D721Med (cell line): ENCODE measurements around the gene RYR2.

Source experiments
- DNase-seq: peaks from one replicate; pipeline ENCODE4 v3.0.0; 2011; ENCODE audit warnings: low spot score; ENCODE audit not compliant: insufficient read length
- FAIRE-seq: peaks from 2 replicates; lab custom pipeline; 2011; peaks lifted over from hg19 to GRCh38; lab: Jason Lieb, UNC
- TF ChIP-seq, protein P1 (sequence below): IDR thresholded peaks from 2 replicates; pipeline ENCODE4 v1.5.1; 2012; ENCODE audit warnings: mild to moderate bottlenecking, control low read depth; ENCODE audit not compliant: insufficient read depth; ENCODE audit errors: missing control alignments

The RYR2 gene

GRCh38 chr1:237171454-237172117 is 129.6 kb downstream of the RYR2 start:
- FAIRE-seq (no peak), DNase-seq (no peak)
- TF ChIP-seq, protein P1, sequence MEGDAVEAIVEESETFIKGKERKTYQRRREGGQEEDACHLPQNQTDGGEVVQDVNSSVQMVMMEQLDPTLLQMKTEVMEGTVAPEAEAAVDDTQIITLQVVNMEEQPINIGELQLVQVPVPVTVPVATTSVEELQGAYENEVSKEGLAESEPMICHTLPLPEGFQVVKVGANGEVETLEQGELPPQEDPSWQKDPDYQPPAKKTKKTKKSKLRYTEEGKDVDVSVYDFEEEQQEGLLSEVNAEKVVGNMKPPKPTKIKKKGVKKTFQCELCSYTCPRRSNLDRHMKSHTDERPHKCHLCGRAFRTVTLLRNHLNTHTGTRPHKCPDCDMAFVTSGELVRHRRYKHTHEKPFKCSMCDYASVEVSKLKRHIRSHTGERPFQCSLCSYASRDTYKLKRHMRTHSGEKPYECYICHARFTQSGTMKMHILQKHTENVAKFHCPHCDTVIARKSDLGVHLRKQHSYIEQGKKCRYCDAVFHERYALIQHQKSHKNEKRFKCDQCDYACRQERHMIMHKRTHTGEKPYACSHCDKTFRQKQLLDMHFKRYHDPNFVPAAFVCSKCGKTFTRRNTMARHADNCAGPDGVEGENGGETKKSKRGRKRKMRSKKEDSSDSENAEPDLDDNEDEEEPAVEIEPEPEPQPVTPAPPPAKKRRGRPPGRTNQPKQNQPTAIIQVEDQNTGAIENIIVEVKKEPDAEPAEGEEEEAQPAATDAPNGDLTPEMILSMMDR, result no peak

- DNase-seq (no peak), FAIRE-seq (no peak)
- TF ChIP-seq, protein P1, result no peak
Observed at GRCh38 chr1:237172118-237172485, 130.1 kb downstream of the RYR2 start.

DNA sequence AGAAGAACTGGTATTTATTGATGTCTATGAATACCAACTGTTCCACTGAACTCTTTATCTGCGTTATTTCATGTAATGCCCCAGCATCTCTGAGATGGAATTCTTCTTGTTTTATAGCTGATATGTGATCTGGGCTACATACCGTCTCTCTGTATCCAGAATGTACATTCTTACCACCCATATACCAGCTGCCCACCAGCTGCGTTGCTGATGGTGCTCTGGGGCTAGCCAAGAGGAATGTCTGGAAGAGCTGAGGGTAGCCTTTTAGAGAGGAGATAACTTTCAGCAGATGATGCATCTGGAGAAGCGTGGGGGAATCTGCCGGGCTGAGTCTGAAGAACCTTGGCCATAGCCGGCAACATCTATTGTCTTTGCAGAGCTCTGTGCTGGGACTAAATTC is 137.5 kb downstream of the RYR2 start:
- TF ChIP-seq, protein P1, result no peak
- FAIRE-seq (no peak), DNase-seq (no peak)

DNA sequence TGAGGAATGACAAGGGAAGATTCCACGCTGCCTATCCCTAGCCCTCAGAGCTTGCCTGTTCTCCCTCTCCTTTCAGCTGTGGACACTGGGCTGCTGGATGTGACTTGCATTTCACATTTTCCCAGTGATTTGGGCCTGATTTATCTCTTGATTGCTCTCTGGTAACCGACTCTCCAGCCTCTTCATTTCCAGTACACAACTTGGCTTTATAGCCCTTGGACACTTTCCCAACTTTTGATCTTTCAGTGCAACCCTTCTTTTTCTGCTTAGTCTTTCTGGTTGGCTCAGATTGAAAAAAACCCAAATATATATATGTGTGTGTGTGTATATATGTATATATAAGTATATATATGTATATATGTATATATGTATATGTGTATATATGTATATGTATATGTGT is 138.3 kb downstream of the RYR2 start:
- TF ChIP-seq, protein P1, result no peak
- FAIRE-seq (no peak), DNase-seq (no peak)

DNA sequence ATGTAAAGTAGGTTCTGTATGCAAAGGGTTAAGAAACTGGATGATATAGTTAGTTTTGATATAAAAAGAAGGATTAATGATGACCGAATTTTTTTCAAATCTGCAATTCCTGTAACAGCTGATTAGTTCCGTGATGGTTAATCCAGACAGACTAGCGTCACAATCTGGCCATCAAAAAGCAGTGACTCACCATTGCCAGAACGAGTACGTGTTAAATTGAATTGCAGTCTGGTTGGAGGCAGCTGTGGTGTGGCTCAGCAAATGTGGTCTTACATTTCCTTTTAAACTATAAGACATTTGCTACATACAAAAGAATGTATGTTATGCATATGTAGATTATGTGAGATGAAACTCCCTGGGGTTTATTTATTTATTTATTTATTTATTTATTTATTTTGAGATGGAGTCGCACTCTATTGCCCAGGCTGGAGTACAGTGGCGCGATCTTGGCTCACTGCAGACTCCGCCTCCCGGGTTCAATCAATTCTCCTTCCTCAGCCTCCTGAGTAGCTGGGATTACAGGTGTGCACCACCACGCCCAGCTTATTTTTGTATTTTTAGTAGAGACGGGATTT is 139.8 kb downstream of the RYR2 start:
- FAIRE-seq (peak; percentile 41), DNase-seq (no peak)
- TF ChIP-seq, protein P1, result no peak

GRCh38 chr1:237183963-237184540 is 142.1 kb downstream of the RYR2 start:
- DNase-seq (no peak), FAIRE-seq (peak; percentile 70)
- TF ChIP-seq, protein P1, result no peak

DNA sequence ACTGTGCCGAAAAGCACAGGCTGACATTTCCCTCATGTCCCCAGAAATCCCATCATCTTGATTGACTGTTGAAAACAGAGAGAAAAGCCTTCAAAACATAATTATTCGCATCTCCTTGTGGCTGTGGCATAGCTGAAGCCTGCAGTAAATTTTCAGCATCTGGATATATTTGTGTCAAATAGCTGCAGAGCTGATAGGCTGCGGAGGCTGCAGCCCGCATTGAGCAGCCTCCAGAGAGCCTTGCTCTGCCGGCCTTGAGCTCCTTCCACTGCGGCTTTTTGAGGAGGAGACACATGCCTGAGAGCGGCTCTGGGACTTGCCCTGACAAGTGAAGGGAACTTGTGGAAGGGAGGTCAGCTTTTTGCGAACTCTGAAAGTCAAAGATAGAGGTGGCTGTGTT is 144.7 kb downstream of the RYR2 start:
- no peak for FAIRE-seq
- no peak for DNase-seq
- TF ChIP-seq, protein P1, result no peak
